NCI-H146 (cell line): Measurements from ENCODE around the gene CDC6.

Source experiments
- DNase-seq: peaks from one replicate; lab custom pipeline; 2025; lab: John Stamatoyannopoulos, UW

CDC6 gene

DNA sequence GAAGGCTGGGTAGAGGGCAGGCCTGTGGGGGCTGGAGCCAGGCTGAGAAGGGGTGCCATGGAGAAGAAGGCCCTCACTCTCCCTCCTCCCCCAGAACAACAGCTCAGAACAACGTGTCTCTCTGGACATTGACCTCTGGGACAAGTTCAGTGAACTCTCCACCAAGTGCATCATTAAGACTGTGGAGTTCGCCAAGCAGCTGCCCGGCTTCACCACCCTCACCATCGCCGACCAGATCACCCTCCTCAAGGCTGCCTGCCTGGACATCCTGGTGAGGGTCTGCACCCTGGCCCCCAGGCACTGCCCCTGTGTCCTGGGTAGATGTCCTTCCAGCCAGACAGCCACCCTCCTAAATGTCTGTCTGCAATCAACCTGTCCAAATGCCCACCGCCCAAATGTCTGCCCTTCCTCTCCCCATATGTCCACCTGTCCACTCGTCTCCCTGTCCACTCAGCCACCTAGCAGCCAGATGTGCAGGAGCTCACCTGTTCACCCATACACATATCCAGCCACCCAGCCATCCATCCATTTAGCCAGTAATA lies 64.6 kb downstream of the CDC6 start:
- DNase-seq, result no peak

DNA sequence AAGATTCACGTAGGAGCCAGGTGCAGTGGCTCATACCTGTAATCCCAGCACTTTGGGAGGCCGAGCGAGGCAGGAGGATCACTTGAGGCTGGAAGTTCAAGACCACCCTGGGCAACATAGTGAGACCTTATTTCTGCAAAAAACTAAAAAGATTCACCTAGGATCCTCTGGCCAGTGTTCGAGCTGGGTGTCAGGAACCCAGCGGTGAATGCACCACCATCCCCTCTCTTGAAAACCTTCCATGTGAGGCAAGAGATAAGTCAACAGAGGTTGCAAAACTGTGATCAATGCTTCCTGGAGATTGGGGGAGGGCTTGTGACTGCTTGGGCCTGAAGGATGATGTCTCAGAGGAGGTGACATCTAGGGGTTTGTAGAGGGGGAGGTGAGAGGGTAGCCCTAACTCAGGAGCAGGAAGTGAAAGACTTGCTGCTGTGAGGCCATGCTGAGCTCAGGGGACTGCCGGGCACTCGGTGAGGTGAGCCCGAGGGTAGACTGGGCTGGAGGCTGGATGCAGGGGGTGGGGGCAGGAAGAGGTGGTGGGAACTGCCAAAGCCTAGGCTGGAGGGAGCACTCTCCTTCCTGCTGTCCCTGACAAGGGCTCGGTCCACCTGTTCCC lies 65.2 kb downstream of the CDC6 start:
- no peak for DNase-seq
